SW 1271 (cell line): Measurements from ENCODE around the gene RABGGTB.
"Not testable (repeated sequence)": the region's sequence is repeated elsewhere in the genome, so short reads cannot be mapped to it uniquely, and the experiment has no call there.

ENCODE experiments used
- DNase-seq, 2 experiments: peaks; one replicate each; lab custom pipeline; 2025; lab: John Stamatoyannopoulos, UW

The RABGGTB gene

GRCh38 chr1:75785983-75786853 lies at the start of gene RABGGTB:
TSS of gene RABGGTB (plus strand) at chr1:75786256. CDS start at chr1:75786272, 16 bp downstream.
- peak; percentile 72 to 94 for DNase-seq

- DNase-seq, result no peak
These were observed 43.9 kb upstream of the RABGGTB start for GRCh38 chr1:75742047-75742625.

- no peak for DNase-seq
These were observed 40.8 kb upstream of the RABGGTB start for GRCh38 chr1:75745276-75745675.

- not testable (repeated sequence) for DNase-seq
These were observed 28.8 kb upstream of the RABGGTB start for GRCh38 chr1:75757210-75757609.

- DNase-seq, result not testable (repeated sequence)
These were observed 27.5 kb upstream of the RABGGTB start for GRCh38 chr1:75758543-75758942.

GRCh38 chr1:75764057-75764655 lies 21.9 kb upstream of the RABGGTB start:
- DNase-seq, result no peak

GRCh38 chr1:75765697-75766355 lies 20.2 kb upstream of the RABGGTB start:
- peak in 1 of 2 experiments; percentile 70 for DNase-seq

GRCh38 chr1:75768016-75768415 lies 18.0 kb upstream of the RABGGTB start:
- peak in 1 of 2 experiments; percentile 7 for DNase-seq

- DNase-seq, result no peak
These were observed 15.3 kb upstream of the RABGGTB start for GRCh38 chr1:75770761-75771160.

- DNase-seq, result no peak
These were observed 14.1 kb upstream of the RABGGTB start for GRCh38 chr1:75771978-75772377.

GRCh38 chr1:75777812-75778211 lies 8.2 kb upstream of the RABGGTB start:
- not testable (repeated sequence) for DNase-seq

- DNase-seq, result not testable (repeated sequence)
These were observed 7.4 kb upstream of the RABGGTB start for GRCh38 chr1:75778694-75779093.

GRCh38 chr1:75780183-75780582 lies 5.9 kb upstream of the RABGGTB start:
- not testable (repeated sequence) for DNase-seq

GRCh38 chr1:75783920-75784319 lies 2.1 kb upstream of the RABGGTB start:
- DNase-seq, result not testable (repeated sequence)

GRCh38 chr1:75785320-75785982 lies 605 bp upstream of the RABGGTB start:
- DNase-seq, result no peak

GRCh38 chr1:75786901-75787493 lies 941 bp downstream of the RABGGTB start:
- no peak for DNase-seq

- DNase-seq, result no peak
These were observed 1.5 kb downstream of the RABGGTB start for GRCh38 chr1:75787524-75787923.

- DNase-seq, result no peak
These were observed 3.9 kb downstream of the RABGGTB start for GRCh38 chr1:75789988-75790387.

- no peak for DNase-seq
These were observed 5.0 kb downstream of the RABGGTB start for GRCh38 chr1:75791022-75791421.

- no peak for DNase-seq
These were observed 6.0 kb downstream of the RABGGTB start for GRCh38 chr1:75792091-75792490.

- no peak for DNase-seq
These were observed 8.3 kb downstream of the RABGGTB start for GRCh38 chr1:75794382-75794781.
